GM21447 (cell line): ENCODE data around the gene DCLRE1C.
"Not testable (repeated sequence)": the region's sequence is repeated elsewhere in the genome, so short reads cannot be mapped to it uniquely, and the experiment has no call there.

Experiments
- ATAC-seq: cut with Tn5 transposase; IDR thresholded peaks from one replicate; pipeline ENCODE4 v1.9.1; 2021; ENCODE audit not compliant: unreplicated experiment

The DCLRE1C gene

DNA sequence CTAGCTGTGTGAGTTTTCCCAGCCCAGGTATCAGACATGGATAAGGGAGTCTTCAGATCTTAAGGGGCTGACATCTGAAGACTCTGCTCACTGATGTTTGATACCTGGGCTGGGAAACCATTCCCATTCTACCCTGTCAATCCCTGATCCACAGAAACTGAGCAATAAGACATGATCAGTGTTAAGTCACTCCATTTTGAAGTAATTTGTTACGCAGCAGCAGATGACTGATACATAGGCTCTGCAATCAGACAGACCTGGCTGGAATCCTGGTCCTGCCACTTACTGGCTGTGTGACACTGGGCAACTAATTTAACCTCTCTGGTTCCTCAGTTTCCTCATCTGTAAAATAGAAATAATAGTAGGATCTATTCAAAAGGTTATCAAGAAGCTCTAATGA, 6.6 kb downstream of the DCLRE1C start:
- no peak for ATAC-seq

DNA sequence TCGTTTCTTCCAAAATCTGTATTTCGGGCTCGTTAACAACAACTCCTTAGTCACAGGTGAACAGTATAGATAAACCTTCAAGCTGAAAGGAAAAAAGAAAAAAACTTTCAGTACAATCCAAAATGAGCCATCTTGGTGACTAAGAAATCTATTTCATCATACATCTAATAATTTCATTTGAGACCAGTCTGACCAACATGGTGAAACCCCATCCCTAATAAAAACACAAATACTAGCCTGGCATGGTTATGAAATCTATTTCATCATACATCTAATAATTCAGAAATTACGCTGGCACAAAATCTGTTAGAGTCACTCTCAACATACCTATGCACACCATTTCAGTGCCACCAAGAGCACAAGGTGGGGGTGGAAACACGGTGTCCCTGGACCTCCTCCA, 8.8 kb downstream of the DCLRE1C start:
- no peak for ATAC-seq

DNA sequence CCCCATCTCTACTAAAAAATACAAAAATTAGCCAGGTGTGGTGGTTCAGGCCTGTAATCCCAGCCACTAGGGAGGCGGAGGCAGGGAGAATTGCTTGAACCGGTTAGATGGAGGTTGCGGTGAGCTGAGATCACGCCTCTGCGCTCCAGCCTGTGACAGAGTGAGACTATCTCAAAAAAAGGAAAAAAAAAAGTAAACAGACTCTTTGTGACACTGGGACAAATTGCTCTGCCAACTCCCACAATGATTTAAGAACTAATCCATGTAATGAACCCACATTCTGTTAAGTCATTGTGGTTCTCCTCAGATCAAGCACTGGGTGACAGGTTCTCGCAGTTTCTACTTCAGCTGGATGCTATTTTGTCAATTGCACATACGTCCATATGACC, 11.0 kb downstream of the DCLRE1C start:
- not testable (repeated sequence) for ATAC-seq

DNA sequence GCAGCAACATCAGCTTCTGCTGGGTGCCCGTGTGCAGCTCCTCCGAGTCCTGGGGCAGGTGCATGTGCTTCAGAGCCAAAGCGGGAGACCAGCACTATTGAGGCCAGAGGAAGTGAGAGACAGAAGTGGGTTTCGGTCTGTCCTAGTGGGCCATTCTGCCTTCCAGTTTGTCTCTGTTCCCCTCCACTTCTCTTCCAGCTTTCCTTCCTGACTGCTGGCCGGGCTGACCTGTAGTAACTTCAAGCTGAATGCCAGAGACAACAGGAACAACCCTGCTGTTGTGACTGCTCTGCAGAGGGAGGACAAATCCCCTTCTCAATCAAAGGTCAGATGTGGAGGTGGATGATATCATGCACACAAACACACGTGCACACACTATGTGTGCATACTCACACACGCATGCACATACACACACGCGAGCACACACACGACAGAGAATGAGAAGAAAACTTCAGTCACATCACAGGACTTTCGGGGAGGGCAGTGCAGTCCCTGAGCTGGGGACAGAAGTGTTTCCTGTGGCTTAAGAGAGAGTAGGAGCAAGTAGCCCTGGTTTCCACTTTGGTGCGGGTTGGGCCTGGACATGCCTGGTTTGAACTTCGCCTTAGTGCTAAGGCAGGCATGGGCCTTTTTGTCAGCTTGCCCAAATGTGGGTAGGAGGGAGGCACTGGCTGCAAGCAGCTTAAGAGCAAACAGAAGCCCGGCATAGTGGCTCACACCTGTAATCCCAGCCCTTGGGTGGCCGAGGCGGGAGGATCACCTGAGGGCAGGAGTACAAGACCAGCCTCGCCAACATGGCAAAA, 11.5 kb downstream of the DCLRE1C start:
- ATAC-seq, result peak; percentile 90

DNA sequence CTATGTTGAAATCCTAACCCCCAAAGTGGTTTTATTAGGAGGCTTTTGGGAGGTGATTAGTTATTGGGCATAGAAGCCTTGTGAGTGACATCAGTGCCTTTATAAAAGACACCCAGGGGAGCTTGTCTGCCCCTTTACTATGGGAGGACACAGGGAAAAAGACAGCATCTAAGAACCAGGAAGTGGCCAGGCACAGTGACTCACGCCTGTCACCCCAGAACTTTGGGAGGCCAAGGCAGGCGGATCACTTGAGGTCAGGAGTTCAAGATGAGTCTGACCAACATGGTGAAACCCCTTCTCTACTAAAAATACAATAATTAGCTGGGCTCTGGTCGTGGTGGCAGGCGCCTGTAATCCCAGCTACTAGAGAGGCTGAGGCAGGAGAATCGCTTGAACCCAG, 14.9 kb downstream of the DCLRE1C start:
- not testable (repeated sequence) for ATAC-seq

DNA sequence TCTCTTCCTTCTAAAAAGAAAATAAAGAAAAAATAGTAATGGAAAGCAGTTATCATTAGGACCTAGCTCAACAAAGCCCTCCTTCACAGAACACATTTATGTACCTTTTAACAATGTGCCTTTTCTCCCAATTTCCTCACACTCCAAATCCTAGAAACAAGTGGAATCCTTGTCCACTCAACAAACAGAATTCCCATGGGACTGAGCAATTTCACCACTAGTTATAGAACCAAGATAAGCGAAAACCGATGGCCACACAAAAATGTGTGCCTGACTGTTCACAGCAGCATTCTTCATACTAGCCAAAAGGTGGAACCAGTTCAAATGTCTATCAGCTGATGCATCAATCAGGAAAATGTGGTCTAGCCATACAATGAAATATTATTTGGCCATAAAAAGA, 17.3 kb downstream of the DCLRE1C start:
- no peak for ATAC-seq

DNA sequence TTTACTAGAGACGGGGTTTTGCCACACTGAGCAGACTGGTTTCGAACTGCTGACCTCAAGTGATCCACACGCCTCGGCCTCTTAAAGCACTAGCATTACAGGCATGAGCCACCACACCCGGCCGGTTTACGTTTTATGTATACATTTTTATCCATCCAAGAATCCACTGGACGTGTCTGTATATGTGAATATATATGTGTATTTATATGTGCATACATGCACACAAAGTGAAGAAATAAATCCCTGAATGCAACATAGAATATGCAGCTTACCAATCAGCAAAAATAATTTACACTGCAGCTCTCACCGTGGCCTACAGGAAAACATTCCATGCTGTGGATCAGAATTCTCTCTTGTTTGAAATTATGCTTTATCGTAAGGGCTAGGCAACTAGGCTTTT, 23.3 kb downstream of the DCLRE1C start:
- no peak for ATAC-seq

DNA sequence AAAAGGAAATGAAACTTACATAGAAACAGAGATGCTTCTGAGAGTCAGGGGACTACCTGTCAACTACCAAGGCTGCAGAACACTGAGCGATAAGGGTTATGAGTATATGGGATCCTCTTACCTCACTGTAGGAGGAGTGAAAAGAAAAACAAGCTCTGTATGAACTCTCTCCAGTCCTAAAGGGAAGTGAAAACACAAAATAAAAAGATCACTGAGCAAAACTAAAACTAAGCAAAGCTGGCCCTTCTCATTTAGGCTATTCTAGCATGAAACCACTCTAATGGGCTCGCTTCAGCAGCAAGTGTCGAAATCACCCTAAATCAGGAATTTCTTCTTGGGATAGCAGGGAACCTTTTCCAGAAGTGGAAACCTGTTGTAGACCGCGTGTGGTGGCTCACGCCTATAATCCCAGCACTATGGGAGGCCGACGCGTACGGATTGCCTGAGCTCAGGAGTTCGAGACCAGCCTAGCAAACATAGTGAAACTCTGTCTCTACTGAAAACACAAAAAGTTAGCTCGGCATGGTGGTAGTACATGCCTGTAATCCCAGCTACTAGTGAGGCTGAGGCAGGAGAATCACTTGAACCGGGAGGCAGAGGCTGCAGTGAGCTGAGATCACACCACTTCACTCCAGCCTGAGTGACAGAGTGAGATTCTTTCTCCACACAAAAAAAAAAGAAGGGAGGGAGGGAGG, 27.0 kb downstream of the DCLRE1C start:
- peak; percentile 99 for ATAC-seq

DNA sequence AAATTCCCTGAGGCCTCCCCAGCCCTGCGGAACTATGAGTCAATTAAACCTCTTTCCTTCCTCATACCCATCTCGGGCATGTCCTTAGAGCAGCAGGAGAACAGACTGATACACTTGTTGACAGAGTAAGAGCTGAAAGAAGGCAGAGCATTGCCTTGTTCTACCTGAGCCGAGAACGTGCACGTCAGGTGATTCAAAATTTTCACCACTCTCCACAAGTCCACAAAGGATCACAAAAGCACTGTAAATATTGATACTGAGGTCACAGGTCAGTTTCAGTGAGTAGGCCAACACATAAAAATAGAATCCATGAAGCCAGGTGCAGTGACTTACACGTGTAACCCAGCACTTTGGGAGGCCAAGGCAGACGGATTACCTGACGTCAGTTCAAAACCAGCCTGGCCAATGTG, 27.8 kb downstream of the DCLRE1C start:
- ATAC-seq, result no peak

DNA sequence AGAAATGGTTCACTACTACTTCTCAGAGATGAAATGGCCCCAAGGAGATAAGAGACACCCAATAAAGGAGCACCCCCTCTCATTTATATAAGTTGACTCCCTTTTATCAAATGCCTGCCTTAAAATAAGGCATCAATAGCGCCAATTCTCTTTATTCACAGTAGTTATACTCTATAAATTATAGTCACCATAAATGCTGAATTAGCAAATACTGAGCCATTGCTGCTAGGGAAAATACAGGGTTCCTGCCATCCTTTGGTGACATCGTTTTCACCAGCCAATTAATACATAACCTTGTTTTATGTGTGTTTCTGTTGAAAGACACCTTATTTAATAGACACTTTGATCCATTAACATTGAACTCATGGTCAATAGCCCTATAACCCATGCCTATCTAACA, 28.6 kb downstream of the DCLRE1C start:
- no peak for ATAC-seq

DNA sequence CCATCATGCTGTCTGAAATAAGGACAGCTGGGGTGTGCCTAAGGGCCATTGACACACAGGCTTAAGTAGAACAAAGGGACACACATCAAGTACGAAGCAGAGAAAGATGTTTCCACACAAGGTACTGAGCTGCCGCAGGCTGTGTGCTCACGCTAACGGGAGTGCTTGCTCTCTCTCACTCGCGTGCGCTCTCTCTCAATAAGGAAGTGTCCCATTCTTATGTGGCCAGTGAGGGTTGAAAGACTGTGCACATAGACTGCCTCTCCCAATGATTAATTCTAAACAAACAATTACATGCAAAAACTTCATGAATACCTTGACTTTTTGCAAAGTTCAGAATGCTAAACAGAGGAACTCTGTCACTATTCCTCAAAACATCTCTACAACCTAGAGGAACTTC, 29.9 kb downstream of the DCLRE1C start:
- ATAC-seq, result no peak

DNA sequence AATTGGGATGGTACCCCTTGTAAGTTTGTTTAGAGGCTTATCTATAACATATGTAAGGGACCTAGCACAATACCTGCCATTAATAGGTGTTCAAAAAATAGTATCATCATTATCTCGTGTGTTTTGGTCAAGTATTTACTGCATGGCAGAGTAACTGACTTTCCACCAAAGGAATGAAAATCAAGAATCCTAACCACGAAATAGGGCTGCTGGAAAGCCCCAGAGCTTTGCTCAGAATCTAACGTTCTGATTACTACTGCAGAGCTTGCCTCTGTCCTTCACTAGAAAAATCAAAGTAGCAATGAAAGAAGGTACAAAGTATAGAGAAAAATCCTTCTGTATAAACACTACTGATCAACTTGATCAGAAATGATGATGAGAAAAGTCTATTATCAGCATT, 34.9 kb downstream of the DCLRE1C start:
- ATAC-seq, result no peak

DNA sequence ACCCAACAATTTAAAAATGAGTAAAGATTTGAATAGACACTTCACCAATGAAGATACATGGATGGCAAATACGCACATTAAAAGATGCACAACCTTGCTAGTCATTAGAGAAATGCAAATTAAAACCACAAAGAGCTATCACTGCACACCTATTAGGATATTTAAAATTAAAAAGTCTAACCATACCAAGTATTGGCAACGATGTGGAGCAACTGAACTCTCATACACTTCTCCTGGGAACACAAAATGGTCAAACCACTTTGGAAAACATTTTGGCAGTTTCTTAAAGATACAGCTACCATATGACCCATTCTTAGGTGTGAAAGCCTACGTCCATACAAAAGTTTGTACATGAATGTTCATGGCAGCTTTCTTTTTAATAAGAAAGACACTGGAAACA, 36.1 kb downstream of the DCLRE1C start:
- ATAC-seq, result no peak

DNA sequence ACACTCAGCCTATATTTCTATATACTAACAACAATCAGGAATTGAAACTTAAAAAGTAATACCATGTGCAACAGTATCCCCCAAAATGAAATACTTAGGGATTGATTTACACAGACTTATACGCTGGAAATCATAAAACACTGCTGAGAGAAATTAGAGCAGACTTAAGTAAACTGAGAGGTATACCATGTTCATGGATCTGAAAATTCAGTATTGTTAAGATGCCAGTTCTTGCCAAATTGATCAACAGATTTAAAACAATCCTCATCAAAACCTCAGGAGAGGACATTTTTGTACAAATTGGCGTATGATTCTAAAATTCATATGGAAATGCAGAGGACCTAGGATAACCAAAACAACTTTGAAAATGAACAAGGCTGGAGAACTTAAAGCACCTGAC, 37.3 kb downstream of the DCLRE1C start:
- ATAC-seq, result no peak

DNA sequence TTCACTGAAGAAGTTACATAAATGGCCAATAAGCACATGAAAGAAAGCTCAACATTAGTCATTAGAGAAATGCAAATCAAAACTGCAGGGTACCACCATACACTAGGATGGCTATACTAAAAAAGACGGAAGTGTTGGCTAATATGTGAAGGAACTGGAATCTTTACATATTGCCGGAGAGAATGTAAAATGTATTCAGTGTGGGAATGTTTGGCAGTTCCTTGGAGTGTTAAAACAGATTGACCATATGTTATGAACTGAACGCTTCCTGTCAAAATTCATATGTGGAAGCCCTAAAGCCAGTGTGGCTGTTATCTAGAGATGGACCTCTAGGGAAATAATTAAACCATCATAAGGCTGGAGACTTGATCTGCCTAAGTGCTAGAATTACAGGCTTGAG, 42.1 kb downstream of the DCLRE1C start:
- ATAC-seq, result no peak

DNA sequence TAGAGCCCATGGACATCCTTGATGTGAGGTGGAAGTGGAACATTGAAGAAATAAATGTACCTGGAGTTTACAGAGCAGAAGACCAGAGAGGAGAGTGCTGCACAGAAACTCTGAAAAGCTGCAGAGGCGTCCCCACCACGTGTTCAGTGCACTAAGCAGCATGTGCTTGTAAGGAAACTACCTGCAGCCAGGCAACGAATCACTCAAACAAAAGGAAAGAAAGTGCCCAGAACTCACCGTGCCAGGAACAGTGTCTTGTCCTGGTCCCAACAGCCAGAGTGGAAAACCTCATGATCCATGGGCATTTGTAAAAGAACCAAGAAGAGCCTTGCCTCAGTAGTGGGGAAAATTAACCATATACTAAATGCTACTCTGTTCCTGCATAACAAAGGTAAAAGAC, 42.9 kb downstream of the DCLRE1C start:
- ATAC-seq, result no peak

DNA sequence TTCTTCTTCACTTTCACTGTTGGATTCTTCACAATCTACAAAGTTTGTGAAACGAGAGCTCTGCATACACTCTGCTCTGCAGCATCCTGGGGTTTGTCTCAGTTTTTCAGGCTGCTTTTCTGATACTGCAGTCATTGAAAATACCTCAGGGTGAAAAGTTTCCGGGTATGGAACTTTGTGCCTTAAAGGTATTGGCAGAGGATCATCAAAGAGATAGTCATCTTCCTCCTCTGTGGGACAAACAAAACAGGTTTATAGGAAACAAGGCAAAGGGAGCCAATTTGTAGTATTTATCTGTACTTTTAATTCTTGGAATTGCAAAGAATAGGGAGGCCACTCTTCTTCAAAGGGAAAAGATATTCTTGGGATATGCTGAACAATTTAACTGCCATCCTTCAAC, 44.8 kb downstream of the DCLRE1C start:
- ATAC-seq, result no peak

DNA sequence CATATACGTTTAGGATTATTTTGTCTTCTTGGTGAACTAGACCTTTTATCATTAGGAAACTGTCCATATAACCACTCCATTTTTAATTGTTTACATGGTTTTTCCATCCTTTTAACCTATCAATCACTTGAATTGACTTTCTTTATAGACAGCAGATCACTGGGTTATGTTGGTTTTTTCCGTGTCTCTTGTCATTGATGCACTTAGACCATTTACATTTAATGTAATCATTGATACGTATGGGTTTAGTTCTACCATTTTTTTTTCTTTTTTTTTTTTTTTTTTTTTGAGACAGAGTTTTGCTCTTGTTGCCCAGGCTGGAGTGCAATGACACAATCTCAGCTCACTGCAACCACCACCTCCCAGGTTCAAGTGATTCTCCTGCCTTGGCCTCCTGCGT, 46.3 kb downstream of the DCLRE1C start:
- ATAC-seq, result not testable (repeated sequence)

DNA sequence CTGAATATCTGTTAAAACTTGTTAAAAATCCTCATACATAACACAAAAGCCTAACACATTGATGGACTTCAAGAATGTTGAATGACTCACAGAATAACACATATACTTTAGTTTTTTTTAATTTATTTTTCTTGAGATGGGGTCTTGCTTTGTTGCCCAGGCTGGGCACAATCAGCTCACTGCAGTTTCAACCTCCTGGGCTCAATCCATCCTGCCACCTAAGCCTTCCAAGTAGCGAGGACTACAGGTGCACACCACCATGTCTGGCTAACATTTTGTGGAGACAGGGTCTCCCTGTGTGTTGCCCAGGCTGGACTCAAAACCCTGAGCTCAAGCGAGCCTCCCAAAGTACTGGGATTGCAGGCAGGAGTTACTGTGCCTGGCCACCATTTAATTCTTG, 47.1 kb downstream of the DCLRE1C start:
- no peak for ATAC-seq

DNA sequence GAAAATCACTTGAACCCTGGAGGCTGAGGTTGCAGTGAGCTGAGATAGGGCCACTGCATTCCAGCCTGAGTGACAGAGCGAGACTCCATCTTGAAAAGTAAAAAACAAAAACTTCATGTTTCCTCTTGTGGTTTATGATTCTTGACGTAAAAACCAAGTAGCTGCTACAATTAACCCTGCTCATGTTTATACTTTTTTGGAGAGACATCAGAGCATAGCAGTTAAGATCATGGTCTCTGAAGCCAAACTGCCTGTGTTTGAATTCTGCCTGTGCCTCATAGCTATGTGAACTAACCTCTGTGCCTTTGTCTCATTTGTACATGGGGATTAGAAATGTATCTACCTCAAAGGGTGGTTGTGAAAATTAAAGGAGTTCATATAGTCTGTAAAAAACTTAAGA, 48.0 kb downstream of the DCLRE1C start:
- no peak for ATAC-seq

DNA sequence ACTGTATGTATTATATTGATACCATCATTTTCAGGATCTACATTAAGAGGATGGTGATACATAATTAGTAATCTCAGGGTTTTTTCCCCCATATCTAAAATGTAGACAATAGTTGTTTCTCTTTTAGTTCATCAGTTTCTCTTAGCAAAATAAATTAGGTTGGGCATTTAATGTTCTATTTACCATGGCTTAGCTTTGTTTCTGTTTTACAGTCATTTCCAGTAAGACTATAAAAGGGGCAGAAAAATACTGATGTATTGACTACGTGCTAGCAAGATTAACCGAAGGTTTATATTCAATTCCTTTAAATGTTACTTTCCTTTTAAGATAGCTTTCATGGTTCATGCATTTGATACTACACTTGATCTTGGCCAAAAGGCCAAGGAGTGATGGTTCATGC, 49.0 kb downstream of the DCLRE1C start:
- no peak for ATAC-seq

DNA sequence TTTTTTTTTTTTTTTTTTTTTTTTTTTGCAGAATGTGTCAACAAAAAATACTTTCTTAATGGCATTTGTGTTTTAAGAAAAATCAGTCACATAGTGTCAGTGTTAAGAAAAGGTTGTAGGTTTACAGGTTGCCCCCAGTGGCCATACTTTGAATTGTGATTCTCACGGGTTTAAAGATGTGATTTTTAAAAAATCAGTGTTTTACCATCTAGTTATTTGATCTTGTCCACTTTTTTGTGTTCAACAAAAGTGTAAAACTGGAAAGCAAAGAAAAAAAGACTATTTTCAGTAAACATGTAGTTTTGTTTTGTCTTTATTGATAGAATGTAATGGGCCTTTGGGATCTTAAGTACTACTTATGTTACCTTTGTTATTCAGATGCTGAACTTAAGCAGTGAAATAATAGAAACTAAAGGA, 49.6 kb downstream of the DCLRE1C start:
- ATAC-seq, result peak; percentile 57

DNA sequence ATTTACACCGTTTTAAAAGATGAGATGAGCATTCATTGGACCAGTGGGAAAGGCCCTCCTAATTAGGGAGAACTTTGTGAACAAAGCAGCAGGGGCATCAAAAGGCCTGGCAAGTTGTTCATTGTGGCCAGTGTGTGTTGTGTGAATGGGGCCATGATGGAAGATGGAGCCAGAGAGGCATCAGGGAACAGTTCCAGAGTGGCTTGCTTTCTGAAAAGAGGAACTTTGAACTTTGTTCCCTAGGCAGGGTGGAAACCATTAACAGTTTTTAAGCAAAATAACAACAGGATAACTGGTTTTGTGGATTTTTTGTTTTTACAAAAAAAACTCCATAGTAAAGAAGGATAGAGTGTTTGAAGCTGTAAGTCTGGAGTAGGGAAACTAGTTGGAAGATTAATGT, 62.7 kb downstream of the DCLRE1C start:
- no peak for ATAC-seq
